GM19099 (cell line): ENCODE measurements around the gene FBN2.

ENCODE experiments used
- POLR2A ChIP-seq: IDR thresholded peaks from 3 replicates; pipeline ENCODE4 v1.6.1; 2011; ENCODE audit warnings: low read depth; ENCODE audit not compliant: insufficient read length; ENCODE audit errors: extremely low read depth

Gene FBN2

GRCh38 chr5:128290152-128290858 is 247.7 kb downstream of the FBN2 start:
- no peak for TF ChIP-seq POLR2A

DNA sequence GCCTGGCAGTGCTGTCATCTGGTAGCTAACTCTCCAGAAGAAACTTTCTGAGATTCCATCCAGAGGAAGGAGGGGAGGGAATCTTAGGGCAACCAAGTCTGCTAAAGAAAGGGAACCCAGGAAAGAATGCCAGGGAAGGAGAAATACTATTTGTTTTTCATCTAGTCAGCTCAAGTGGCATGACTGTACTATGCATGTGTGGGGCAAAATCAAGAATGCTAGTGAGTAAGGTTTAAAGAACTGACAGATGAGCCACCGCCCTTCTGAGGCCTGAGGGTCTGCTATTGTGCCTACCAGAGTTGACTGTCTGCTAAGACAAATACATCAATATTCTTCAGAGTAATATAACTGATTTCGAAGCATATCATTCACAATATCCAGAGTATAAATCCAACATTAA is 250.3 kb downstream of the FBN2 start:
- no peak for TF ChIP-seq POLR2A

- TF ChIP-seq POLR2A, result no peak
Measured at GRCh38 chr5:128284236-128284635, 253.8 kb downstream of the FBN2 start.

- TF ChIP-seq POLR2A, result no peak
Measured at GRCh38 chr5:128279345-128279744, 258.7 kb downstream of the FBN2 start.

GRCh38 chr5:128276537-128277216 is 261.4 kb downstream of the FBN2 start:
- no peak for TF ChIP-seq POLR2A

- no peak for TF ChIP-seq POLR2A
Measured at GRCh38 chr5:128274441-128274840, 263.6 kb downstream of the FBN2 start.

DNA sequence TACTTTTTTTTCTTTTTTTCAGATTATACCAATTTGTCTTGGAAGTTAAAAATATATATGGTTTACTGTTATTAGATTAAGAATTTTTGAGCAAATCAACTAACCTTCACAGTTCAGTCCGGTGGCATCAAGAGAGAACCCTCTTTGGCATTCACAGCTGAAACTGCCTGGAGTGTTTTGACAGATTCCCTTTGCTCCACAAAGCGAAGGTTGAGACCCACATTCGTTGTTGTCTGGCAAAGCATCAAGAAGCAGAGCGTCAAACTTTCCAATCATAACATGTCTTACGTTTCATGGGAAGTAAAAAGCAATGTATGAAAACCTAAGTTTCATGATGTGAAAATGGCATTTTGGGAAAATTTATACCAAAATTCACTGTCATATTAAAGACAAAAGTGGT is 264.3 kb downstream of the FBN2 start:
- TF ChIP-seq POLR2A, result no peak

DNA sequence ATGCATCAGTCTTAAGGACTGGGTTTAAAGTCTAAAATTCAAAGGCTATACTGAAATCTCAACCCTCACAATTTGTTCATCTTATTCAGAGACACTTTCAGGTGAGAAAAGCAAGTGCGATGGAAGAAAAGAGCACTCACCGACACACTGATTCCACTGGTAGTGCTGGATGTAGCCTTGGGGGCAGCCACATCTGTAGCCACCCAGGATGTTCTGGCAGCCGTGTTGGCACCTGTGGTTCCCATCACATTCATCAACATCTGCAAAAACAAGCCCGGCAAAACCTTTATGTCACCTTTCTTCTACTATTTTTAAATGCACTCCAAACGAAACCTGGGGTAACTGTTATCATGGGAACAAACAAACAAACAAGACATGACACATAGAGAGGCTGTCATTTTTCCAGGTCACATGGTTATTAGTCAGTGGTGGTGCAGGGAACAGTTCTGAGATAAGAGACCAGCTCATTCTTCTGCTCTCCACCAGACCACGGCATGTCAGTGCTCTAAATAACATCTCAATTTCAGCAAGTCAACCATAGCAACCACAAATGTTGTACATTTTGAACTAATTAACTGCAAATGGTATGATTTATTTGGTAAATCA is 266.1 kb downstream of the FBN2 start:
- no peak for TF ChIP-seq POLR2A

- TF ChIP-seq POLR2A, result no peak
Measured at GRCh38 chr5:128271071-128271470, 267.0 kb downstream of the FBN2 start.

DNA sequence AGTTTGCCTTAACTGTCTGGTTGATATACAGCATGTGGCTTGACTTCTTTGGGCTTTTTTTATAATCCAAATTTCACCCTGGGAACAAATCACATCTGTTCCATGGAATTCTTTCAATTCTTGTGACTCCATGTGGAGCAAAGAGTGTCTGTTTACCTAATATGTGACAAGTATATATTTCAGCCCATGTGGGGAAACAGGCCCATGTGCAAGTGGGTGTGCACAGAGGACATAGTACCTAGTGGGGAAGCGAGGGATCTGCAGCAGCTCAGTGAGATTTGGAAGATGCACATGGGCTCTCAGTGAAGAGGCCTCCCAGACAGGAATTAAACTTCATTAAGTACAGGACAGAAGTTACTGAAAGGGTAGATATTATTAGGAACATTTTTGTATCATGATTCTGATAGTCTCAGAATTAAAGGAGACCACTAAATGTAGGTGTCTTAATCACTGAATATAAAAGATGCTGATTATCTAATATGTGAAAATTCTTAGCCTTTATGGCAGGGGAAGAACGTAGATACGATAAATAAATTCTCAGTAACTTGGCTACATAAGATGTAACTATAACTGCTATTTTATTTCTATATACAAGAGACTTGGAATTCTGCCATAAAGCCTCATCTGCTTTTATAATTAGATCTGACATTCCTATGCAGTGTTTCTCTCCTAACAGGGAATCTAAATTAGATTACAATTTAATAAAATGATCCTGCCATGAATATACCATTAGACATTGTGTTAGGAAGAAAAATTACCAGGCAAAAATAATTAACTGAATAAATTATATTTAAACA is 273.3 kb downstream of the FBN2 start:
- TF ChIP-seq POLR2A, result no peak

GRCh38 chr5:128263357-128263756 is 274.7 kb downstream of the FBN2 start:
- TF ChIP-seq POLR2A, result no peak

DNA sequence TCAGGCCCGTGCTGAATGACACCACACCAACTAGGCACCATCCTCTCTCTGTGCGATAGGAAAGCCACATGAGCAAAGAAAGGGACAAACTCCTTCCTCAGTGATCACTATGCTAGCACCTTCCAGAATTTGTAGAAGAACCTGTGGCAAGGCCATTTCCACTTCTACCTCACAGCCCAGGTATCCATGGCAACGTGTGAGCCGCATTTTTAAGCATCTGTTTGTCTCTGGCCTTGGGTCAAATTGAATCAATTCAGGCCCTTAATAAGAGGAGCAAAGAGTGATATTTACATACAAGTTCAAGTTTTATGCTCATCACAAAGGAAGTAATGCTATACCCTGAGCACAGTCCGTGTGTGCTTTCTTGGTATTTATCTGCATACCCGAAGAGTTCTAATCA is 275.1 kb downstream of the FBN2 start:
- TF ChIP-seq POLR2A, result no peak

DNA sequence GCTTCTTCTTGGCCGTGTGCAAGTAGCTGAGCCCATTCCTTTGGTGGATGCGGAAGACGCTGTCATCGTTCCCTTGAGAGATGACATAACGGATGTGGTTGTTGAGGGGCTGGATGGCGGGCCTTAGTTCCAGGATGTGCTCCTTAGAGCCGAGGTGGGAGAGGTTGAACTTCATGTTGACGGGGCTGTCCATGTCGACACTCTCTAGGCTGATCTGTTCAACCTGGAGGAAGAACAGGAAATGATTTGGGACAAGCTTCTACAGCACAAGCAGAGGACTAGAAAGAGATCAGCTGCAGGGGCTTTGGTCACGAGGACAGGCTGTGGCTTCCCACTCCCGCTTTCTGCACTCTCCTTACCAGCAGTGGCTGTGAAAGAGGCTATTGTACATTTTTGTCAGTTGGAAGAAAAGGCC is 278.4 kb downstream of the FBN2 start:
- no peak for TF ChIP-seq POLR2A

DNA sequence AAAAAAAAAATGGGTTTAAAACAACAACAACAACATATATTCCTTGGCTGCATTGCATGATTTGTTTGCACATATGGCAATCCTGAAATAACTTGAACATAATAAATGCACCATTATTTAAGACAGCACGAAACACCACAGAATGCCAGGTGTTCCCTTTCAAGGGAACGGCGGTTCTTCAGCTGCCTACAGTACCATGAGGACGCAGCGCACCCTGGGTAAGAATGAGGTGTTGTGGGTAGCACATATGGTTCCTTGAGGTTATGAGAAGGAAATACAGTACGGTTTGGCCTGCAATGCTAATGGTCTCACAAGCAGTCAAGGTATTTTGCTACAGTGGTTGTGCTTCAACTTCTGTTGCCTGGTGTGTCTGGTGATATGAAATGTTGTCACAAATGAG is 279.7 kb downstream of the FBN2 start:
- TF ChIP-seq POLR2A, result no peak

GRCh38 chr5:128257076-128257475 is 281.0 kb downstream of the FBN2 start:
- no peak for TF ChIP-seq POLR2A
